PC-9 (cell line): ENCODE measurements around the gene ZDHHC1.

ENCODE experiments used
- CTCF ChIP-seq: fragments of 200-600 bp; sonication (generic); conservative IDR thresholded peaks from 2 replicates; pipeline ENCODE4 v1.6.1; 2017; ENCODE audit warnings: mixed run types, antibody characterized with exemption, mild to moderate bottlenecking, moderate library complexity
- EZH2 ChIP-seq: fragments of 200-600 bp; sonication (generic); IDR thresholded peaks from 2 replicates; pipeline ENCODE4 v1.8.0; 2017; ENCODE audit warnings: antibody characterized with exemption, low read depth

- no peak for TF ChIP-seq CTCF
- TF ChIP-seq EZH2 = no peak
These were observed 48.3 kb upstream of the ZDHHC1 start for GRCh38 chr16:67464565-67464964.
